Lower lobe of right lung (tissue), 2 donors: ENCODE measurements around the gene ERAS. TPM values are rescaled to one million over a fixed set of nuclear protein-coding genes. Genes with fewer than 3 reads are reported as not detected.

Experiments used
- ATAC-seq, 2 donors: fragments of 200-7000 bp; cut with Tn5 transposase; one replicate each; pipeline ENCODE4 v1.9.1; 2020 to 2022; ENCODE audit warnings: mild to moderate bottlenecking in 2 of 2, moderate library complexity in 2 of 2
- DNase-seq: peaks from one replicate; pipeline ENCODE4 v3.0.0-alpha.2; 2020
- H3K27ac ChIP-seq: fragments of 200-600 bp; one replicate; pipeline ENCODE4 v1.8.0; 2022
- H3K27me3 ChIP-seq: fragments of 200-600 bp; one replicate; pipeline ENCODE4 v1.8.0; 2022; ENCODE audit warnings: low read depth
- H3K36me3 ChIP-seq: fragments of 200-600 bp; one replicate; pipeline ENCODE4 v1.8.0; 2022; ENCODE audit warnings: mild to moderate bottlenecking
- H3K4me1 ChIP-seq: fragments of 200-600 bp; one replicate; pipeline ENCODE4 v1.8.0; 2022
- H3K4me3 ChIP-seq: fragments of 200-600 bp; one replicate; pipeline ENCODE4 v1.8.0; 2022; ENCODE audit warnings: mild to moderate bottlenecking
- H3K9me3 ChIP-seq: fragments of 200-600 bp; one replicate; pipeline ENCODE4 v1.8.0; 2022
- CTCF ChIP-seq: fragments of 200-600 bp; IDR thresholded peaks from one replicate; pipeline ENCODE4 v1.8.0; 2022; ENCODE audit warnings: antibody characterized with exemption, mild to moderate bottlenecking
- intact Hi-C: fragments of 100-400 bp; cut with DNase I; formaldehyde crosslinking; loops from one replicate; pipeline ENCODE4 v1.11.0; 2022
- long read RNA-seq: library from polyadenylated mRNA; unstranded; transcript quantifications from one replicate; pipeline ENCODE4 v2.0.0, GENCODE V29; 2021
- total RNA-seq: library from RNA; stranded (reverse); fragmentation: NEBNext Ultra II Directional; extraction: Animal tissue kit (Norgen Biotek cat#: 25700); gene quantifications from one replicate; pipeline ENCODE4 v1.2.1, GENCODE V29; 2021
- donor health status: DM: no; HTN: yes; CAD: no; lungs with severe emphysema.

The ERAS gene
- total RNA-seq = not detected
- long read RNA-seq = 0 reads

DNA sequence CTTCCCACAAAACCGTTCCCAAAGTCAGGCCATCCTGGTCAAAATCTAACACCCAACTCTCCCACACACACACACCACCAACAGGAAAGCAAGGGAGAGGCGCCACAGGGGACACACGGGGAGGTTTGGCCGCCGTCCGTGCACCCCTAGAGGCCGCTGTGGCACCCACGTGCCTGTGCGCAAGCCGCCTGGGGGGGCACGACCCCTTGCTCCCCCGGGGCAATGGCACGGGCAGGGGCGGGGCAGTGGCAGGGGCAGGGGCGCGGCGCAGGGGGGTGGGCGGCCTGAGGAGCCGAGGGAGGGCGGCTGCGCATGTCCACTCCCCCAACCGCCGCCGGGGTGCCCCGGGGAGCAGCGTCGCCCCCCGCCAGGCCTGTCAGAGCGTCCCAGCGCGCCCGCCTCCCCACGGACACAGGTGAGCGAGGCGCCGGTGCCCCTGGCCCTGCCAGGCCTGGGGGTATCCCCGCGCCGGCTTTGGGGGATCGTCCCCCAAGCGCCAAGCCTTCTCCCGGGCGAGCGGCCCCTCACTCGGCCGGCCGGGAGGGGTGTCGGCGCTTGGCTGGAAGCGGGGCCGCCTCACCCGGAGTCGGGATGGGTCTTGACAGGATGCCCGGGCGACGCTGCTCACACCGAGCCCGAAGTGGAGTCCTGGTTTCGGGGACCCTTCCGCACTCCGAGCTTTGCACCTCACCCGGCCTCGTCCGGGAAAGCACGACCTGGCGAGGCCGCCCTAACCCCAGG, at the start of gene ERAS:
Gene ERAS, plus strand, starts transcription at position 379 of the 741 bp plus-strand sequence. CDS start 2,611 bp downstream, outside the sequence.
- ATAC-seq (no peak), DNase-seq (no peak)

DNA sequence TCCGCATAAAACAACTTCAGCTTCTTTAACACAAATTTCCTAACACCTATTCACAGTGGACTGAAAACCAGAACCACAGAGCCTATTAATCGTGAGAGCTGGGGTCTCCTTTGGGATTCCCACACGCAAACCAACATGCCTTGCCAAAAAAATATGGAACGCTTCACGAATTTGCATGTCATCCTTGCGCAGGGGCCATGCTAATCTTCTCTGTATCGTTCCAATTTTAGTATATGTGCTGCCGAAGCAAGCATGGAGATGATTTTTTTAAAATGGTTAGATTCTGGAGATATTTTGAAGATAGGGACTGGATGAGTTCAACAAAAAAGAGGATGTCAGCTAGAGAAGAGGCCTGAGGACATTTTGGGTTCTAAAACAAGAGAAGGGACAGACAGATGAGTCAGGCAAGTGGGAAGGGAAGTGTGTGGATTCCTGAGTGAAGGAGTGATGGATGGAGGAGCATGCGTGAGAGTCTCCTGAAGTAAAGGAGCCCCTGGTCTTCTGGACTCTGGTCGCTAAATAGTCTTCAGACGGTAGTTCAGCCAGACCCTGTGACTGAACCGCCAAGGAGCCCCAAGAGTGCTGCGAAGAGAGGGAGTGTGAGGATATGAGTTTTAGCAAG, 49.4 kb upstream of the ERAS start:
- Histone ChIP-seq H3K4me3 (no peak overlapping the region), H3K27ac (no peak overlapping the region), H3K4me1 (no peaks in the 10 kb centered on the region), H3K27me3 (no peaks in the 10 kb centered on the region), H3K9me3 (no peaks in the 10 kb centered on the region), H3K36me3 (no peaks in the 10 kb centered on the region)
- DNase-seq = no peak
- intact Hi-C loops = no loop called here
- no peak for ATAC-seq
- no peak for TF ChIP-seq CTCF

More for the DNA sequence above, at the start of gene ERAS:
- no peaks in the 10 kb centered on the region for H3K9me3 ChIP-seq
- intact Hi-C loops = no loop called here
- H3K27me3 ChIP-seq = no peaks in the 10 kb centered on the region
- peaks cover 2% of the 10 kb centered on the region for H3K36me3 ChIP-seq
- TF ChIP-seq CTCF = no peak
- no peak within 1 kb of the TSS for H3K4me3 ChIP-seq
- H3K4me1 ChIP-seq = no peaks in the 10 kb centered on the region
- H3K27ac ChIP-seq = no peak within 1 kb of the TSS

- intact Hi-C loops = no loop called here
- Histone ChIP-seq H3K27me3 (no peaks in the 10 kb centered on the region), H3K9me3 (no peaks in the 10 kb centered on the region), H3K36me3 (no peaks in the 10 kb centered on the region), H3K4me3 (no peak overlapping the region), H3K27ac (no peak overlapping the region), H3K4me1 (no peaks in the 10 kb centered on the region)
- ATAC-seq (no peak), DNase-seq (no peak)
- TF ChIP-seq CTCF = no peak
Observed at GRCh38 chrX:48779399-48779798, 46.9 kb upstream of the ERAS start.

DNA sequence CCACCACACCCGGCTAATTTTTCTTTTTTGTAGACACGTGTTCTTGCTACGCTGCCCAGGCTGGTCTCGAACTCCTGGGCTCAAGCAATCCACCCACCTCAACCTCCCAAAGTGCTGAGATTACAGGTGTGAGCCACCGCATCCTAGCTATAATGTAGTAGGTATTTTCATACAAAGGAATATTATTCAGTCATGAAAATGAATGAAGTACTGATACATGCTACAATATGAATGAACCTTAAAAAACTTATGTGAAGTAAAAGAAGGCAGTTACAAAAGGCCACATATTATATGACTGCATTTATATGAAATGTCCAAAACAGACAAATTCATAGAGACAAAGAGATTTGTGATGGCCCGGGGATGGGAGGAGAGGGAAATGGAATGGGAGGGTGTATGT, 44.6 kb upstream of the ERAS start:
- H3K36me3 ChIP-seq = no peaks in the 10 kb centered on the region
- DNase-seq (no peak), ATAC-seq (no peak)
- no peak for TF ChIP-seq CTCF
- no peak overlapping the region for H3K27ac ChIP-seq
- H3K4me1 ChIP-seq = no peaks in the 10 kb centered on the region
- H3K4me3 ChIP-seq = no peak overlapping the region
- intact Hi-C loops = no loop called here
- no peaks in the 10 kb centered on the region for H3K9me3 ChIP-seq
- no peaks in the 10 kb centered on the region for H3K27me3 ChIP-seq

GRCh38 chrX:48782216-48782615, 44.1 kb upstream of the ERAS start:
- TF ChIP-seq CTCF = no peak
- DNase-seq (no peak), ATAC-seq (no peak)
- Histone ChIP-seq H3K27ac (no peak overlapping the region), H3K4me3 (no peak overlapping the region), H3K9me3 (no peaks in the 10 kb centered on the region), H3K27me3 (no peaks in the 10 kb centered on the region), H3K4me1 (no peaks in the 10 kb centered on the region), H3K36me3 (no peaks in the 10 kb centered on the region)
- intact Hi-C loops = no loop called here
